Epithelial cell of esophagus (primary cell): ENCODE data around the gene WASF1.

ENCODE experiments used
- DNase-seq: peaks from one replicate; pipeline ENCODE4 v3.0.0; 2010; ENCODE audit warnings: low read depth
- H3K4me3 ChIP-seq: 2 replicates; pipeline ENCODE4 v1.5.1; 2011; ENCODE audit warnings: mild to moderate bottlenecking, low read length, control low read depth
- TF ChIP-seq, protein P1 (sequence below): IDR thresholded peaks from 2 replicates; pipeline ENCODE4 v1.5.1; 2011; ENCODE audit warnings: low read depth, mild to moderate bottlenecking, low read length, control low read depth, inconsistent platforms; ENCODE audit not compliant: insufficient read depth; ENCODE audit errors: missing control alignments

Gene WASF1

DNA sequence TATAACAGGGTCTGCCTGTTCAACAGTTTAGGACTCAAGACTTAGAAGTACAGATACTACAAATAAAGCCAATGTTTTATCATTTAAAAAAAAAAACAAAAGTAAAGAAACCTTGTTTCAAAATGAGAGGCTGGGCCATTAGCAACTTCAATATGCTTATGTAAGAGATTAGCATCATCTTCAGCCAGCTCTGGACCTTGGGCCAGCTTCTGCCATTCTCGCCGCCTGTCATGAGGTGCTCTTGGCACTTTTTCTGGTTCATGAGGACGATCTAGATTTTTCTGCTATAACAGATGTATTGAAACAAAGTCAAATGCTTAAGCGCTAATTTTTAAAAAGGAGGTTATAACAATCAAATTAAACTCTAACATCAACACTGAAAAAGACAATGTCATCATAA, 74.2 kb downstream of the WASF1 start:
- DNase-seq: no peak
- H3K4me3 ChIP-seq: no peak overlapping the region
- TF ChIP-seq, protein P1, sequence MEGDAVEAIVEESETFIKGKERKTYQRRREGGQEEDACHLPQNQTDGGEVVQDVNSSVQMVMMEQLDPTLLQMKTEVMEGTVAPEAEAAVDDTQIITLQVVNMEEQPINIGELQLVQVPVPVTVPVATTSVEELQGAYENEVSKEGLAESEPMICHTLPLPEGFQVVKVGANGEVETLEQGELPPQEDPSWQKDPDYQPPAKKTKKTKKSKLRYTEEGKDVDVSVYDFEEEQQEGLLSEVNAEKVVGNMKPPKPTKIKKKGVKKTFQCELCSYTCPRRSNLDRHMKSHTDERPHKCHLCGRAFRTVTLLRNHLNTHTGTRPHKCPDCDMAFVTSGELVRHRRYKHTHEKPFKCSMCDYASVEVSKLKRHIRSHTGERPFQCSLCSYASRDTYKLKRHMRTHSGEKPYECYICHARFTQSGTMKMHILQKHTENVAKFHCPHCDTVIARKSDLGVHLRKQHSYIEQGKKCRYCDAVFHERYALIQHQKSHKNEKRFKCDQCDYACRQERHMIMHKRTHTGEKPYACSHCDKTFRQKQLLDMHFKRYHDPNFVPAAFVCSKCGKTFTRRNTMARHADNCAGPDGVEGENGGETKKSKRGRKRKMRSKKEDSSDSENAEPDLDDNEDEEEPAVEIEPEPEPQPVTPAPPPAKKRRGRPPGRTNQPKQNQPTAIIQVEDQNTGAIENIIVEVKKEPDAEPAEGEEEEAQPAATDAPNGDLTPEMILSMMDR: no peak

DNA sequence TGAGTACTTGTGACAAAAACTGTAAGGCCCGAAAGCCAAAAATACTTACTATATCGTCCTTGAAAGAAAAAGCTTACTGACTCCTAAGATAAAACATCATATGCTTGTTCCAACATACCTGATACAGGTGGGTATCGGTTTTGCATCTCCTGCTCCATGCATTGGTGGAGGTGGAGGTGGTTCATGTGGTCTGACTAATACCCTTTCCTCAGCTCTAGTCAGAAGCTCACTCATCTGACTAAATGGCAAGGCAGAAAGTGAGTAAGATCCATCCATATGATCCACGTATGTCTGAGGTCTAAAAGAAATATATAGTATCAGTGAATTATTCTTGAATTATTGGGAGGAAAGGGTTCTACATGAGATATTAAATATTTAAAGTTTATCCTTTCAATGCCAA, 76.2 kb downstream of the WASF1 start:
- peak; percentile 48 for DNase-seq

DNA sequence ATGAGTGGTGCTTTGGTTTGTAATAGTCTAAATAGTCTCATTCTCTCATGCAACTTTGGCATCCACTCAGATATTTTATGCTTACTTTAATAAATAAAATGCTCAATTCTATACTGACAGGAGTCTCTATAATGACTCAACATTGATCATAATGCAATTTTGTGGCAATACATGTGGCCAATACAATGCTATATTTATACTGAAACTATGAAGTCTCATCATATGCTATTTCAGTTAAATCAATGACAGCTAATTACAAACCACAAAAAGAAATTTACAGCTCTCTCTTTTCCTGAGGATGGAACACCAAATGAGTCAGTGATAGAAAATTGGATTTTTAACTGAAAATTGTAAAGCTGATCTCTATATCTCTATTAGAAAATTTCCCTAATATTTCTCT, 77.1 kb downstream of the WASF1 start:
- TF ChIP-seq, protein P1: no peak
- no peak overlapping the region for H3K4me3 ChIP-seq
- no peak for DNase-seq

More for the DNA sequence above, 76.2 kb downstream of the WASF1 start:
- H3K4me3 ChIP-seq: no peak overlapping the region
- TF ChIP-seq, protein P1: no peak

DNA sequence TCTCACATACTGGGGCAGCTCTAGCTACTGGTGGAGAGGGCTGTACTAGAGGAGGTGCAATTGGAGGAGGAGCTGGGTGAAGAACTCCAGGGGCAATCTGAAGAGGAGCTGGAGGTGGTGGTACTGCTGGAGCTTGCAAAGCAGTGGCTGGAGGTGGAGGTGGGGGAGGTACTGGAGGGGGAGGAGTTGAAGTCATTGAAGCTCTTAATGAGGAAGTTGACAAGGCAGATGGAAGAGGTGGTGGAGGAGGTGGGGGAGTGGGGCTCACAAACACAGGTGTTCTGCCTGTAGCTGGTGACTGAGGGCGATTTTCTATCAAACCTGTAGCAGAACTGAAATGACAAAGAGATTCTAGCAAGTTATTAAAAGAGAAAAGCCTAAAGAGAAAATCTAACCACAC, 77.6 kb downstream of the WASF1 start:
- no peak overlapping the region for H3K4me3 ChIP-seq
- DNase-seq: no peak

DNA sequence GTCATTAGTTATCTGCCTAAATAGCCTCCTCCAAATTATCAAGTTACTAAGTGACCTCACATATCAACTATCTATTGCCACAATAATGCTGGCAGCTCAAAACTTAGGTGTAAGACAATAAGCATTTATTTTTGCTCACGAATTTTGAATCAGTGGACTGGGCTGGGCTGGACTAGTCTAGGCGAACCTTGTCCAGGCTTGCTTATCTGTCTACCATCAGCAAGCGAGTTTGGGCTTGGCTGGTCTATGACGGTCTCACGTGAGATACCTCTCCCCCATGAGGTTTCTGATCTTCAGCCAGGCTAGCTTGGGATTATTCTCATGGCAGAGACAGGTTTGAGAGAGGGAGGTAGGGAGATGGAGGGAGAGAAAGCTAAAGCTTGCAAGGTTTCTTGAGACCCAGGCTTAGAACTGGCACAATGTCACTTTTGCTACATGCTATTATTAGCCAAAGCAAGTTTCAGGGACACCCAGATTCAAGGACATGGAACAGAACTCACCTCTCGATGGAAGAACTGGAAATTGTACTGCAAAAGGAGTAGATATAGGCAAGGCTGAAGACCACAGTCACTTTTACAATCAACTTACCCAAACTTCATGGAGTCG, 80.9 kb downstream of the WASF1 start:
- DNase-seq: peak; percentile 100

More for the DNA sequence above, 77.6 kb downstream of the WASF1 start:
- TF ChIP-seq, protein P1: no peak

DNA sequence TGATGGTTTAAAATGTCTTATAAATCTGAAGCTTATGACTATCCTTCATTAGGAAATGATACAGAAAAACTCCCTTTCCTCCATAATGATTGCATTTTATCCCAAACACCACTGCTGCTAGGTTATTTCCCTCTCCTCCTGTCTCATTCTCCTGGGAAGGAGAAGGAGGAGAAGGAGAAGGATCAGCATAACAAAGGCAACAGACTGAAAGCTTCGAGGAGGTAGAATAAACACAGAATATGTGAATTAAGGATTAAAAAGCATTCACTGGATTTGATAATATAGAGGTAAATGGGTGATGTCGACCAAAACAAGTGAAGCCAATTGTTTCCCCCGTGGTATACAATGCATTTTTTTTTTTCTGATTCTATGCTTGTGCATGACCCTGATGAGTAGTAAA, 82.0 kb downstream of the WASF1 start:
- TF ChIP-seq, protein P1: no peak
- no peak overlapping the region for H3K4me3 ChIP-seq
- DNase-seq: no peak

More for the DNA sequence above, 80.9 kb downstream of the WASF1 start:
- TF ChIP-seq, protein P1: no peak
- H3K4me3 ChIP-seq: no peak overlapping the region

DNA sequence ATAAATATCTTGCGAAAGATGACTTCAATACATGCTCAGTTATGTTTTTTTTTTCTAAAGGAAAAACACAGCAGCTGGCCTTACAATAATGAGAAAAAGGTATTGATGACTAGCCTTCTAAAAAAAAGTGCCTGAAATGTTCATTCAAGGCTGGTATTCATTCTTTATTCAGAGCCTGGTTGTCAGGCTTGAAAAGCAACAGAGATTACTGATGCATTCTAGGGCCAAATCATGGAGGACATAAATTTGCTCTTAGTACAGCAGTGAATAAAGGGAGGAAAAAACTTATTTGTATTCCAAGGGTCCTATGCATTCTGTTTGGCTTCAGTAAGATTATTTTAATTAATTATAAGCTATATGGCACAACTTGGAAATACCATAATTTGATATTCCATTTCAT, 83.5 kb downstream of the WASF1 start:
- TF ChIP-seq, protein P1: no peak
- H3K4me3 ChIP-seq: no peak overlapping the region
- DNase-seq: no peak
